ENCODE data around the gene RUFY3. TPM values are rescaled to one million over a fixed set of nuclear protein-coding genes. Genes with fewer than 3 reads are reported as not detected.

The RUFY3 gene, protein sequence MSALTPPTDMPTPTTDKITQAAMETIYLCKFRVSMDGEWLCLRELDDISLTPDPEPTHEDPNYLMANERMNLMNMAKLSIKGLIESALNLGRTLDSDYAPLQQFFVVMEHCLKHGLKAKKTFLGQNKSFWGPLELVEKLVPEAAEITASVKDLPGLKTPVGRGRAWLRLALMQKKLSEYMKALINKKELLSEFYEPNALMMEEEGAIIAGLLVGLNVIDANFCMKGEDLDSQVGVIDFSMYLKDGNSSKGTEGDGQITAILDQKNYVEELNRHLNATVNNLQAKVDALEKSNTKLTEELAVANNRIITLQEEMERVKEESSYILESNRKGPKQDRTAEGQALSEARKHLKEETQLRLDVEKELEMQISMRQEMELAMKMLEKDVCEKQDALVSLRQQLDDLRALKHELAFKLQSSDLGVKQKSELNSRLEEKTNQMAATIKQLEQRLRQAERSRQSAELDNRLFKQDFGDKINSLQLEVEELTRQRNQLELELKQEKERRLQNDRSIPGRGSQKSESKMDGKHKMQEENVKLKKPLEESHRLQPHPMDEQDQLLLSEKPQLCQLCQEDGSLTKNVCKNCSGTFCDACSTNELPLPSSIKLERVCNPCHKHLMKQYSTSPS
- 66.6 and 84.2 TPM in 2 replicates for total RNA-seq

DNA sequence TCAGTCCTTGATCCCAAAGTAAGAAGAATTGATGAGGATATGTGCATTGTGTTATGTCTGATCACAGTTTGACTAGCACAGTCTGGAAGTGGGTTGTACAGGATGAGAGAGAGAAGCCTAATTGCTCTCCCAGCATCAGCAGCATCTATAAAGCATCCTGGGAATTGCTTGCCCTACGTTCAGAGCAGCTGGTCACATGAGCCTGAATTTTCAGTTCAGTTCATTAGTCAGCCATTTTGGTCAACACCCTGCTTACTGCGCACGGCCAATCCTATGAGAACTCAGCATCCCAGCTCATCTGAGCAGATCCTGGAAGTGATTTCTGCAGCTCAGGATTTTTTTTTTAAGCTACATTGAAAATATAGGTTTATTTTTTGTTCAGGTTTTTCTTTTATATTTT, at the start of gene RUFY3:
RUFY3 (plus strand) TSS at position 218 of the 400 bp plus-strand sequence. CDS start 610 bp downstream, outside the sequence.

DNA sequence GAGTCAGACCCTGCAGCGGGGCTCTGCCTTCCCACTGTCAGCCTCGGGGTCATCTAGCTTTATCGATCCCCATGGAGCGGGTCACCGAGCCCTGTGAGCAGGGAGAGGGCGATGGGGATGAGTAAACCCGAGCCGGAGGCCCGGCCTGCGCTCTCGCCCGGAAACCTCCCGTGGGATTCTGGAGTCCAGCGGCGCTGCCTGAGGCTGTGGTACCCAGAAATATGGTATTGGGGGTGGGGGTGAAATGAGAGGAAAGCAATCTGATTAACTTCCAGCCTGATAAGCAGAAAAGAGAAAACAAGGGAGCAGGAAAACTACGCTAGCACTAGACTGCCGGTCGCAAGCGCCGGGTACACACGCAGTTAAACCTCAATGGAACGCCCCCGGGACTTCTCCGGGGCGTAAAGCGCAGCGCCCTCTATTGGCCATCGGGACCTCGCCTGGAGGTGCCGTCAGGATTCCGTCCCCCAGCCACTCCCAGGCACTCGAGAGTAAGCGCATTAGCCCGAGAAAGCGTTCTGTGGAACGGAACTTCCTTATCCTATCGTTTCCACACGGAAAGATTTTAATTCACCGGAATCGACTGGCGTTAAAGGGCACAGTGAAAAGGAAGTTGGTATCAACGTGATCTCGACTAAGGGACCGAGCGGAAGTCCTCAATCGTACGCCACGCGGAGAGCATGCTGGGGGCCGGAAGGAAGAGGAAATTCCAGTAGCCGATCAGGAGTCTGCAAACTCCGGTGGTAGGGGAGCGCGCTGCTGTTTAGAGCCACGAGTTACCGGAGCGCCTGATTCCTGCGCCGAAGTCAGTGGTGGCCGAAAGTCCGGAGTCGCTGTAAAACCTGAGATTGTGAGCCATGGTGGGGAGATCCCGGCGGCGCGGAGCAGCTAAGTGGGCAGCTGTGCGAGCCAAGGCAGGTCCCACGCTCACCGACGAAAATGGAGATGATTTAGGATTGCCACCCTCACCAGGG, 33.7 kb upstream of the RUFY3 start, which contains the start of gene UTP3:
UTP3 (plus strand) TSS at position 712 of the 974 bp plus-strand sequence; CDS start at position 858, 146 bp downstream.

DNA sequence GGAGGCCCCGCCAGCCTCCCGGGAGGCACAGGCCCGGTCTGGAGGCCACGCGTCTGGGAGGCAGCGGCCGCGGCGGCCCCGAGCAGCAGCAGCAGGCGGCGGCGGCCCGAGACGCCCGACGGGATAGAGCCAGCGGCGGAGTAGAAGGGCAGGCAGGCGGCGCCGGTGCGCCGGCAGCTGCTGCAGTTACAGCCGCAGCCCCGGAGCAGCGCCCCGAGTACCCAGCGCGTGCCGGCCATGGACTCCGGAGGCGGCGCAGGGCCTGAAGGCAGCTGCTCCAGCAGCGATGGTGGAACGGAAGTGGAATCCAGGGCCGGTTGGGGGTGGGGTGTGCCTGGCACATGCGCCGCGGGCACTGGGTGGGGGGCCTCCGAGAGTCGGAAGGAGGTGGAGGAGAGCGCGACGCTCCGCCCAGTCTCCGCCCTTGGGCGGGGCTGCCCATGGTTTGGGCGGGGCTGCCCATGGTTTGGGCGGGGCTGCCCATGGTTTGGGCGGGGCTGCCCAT, 117.9 kb downstream of the RUFY3 start, which contains the start of gene GRSF1:
GRSF1 (minus strand) TSS at position 302 of the 505 bp plus-strand sequence; CDS start at position 239, 63 bp downstream.

Other genes starting within 250 kb of the RUFY3 start
- not detected in 2 replicates for gene MUC7, start 249.8 kb upstream of the RUFY3 start, total RNA-seq
- gene AMTN, start 203.4 kb upstream of the RUFY3 start, total RNA-seq = not detected in 2 replicates
- not detected in 2 replicates for gene AMBN, start 129.7 kb upstream of the RUFY3 start, total RNA-seq
- 0.94 TPM in 1 of 2 replicates, not detected in the other for gene ENAM, start 93.2 kb upstream of the RUFY3 start, total RNA-seq
- gene JCHAIN, start 55.5 kb upstream of the RUFY3 start, total RNA-seq = 0.34 and 2.7 TPM in 2 replicates
- 19.4 and 19.5 TPM in 2 replicates for gene UTP3, start 33.4 kb upstream of the RUFY3 start, total RNA-seq
- gene GRSF1, start 117.9 kb downstream of the RUFY3 start, total RNA-seq = 69.4 and 80.4 TPM in 2 replicates
- gene MOB1B, start 180.4 kb downstream of the RUFY3 start, total RNA-seq = 4.2 and 8.7 TPM in 2 replicates